ENCODE measurements around the gene FOXC1.

DNA sequence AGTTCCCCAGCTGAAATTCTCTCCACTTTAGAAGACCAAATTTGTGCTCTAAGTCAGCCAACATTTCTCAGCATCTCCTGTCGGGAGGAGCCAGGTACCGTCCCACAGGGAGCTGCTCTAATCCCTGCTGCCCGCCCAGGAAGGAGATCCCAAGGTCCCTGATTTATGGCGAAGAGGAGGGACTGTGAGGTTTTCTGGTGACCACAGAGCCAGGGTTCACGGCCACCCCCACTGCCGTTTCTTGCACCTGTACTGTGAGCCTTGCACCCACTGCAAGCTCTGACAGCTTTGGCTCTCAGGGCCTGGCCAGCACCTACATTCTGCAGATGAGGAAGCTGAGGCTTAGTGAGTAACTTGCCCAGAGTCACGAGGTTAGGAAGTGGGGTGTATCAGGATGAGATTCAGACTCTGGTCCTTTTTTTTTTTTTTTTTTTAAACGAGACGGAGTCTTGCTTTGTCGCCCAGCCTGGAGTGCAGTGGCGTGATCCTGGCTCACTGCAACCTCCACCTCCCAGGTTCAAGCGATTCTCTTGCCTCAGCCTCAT lies 34.9 kb downstream of the FOXC1 start:
- TF ChIP-seq, protein P1, sequence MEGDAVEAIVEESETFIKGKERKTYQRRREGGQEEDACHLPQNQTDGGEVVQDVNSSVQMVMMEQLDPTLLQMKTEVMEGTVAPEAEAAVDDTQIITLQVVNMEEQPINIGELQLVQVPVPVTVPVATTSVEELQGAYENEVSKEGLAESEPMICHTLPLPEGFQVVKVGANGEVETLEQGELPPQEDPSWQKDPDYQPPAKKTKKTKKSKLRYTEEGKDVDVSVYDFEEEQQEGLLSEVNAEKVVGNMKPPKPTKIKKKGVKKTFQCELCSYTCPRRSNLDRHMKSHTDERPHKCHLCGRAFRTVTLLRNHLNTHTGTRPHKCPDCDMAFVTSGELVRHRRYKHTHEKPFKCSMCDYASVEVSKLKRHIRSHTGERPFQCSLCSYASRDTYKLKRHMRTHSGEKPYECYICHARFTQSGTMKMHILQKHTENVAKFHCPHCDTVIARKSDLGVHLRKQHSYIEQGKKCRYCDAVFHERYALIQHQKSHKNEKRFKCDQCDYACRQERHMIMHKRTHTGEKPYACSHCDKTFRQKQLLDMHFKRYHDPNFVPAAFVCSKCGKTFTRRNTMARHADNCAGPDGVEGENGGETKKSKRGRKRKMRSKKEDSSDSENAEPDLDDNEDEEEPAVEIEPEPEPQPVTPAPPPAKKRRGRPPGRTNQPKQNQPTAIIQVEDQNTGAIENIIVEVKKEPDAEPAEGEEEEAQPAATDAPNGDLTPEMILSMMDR (IDR thresholded peaks at IDR 0.05): no peak
- TF ChIP-seq POLR2AphosphoS5 (IDR thresholded peaks at IDR 0.05; ENCODE audit: low read depth, low read length): no peak
- TF ChIP-seq, protein P2, sequence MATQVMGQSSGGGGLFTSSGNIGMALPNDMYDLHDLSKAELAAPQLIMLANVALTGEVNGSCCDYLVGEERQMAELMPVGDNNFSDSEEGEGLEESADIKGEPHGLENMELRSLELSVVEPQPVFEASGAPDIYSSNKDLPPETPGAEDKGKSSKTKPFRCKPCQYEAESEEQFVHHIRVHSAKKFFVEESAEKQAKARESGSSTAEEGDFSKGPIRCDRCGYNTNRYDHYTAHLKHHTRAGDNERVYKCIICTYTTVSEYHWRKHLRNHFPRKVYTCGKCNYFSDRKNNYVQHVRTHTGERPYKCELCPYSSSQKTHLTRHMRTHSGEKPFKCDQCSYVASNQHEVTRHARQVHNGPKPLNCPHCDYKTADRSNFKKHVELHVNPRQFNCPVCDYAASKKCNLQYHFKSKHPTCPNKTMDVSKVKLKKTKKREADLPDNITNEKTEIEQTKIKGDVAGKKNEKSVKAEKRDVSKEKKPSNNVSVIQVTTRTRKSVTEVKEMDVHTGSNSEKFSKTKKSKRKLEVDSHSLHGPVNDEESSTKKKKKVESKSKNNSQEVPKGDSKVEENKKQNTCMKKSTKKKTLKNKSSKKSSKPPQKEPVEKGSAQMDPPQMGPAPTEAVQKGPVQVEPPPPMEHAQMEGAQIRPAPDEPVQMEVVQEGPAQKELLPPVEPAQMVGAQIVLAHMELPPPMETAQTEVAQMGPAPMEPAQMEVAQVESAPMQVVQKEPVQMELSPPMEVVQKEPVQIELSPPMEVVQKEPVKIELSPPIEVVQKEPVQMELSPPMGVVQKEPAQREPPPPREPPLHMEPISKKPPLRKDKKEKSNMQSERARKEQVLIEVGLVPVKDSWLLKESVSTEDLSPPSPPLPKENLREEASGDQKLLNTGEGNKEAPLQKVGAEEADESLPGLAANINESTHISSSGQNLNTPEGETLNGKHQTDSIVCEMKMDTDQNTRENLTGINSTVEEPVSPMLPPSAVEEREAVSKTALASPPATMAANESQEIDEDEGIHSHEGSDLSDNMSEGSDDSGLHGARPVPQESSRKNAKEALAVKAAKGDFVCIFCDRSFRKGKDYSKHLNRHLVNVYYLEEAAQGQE (IDR thresholded peaks at IDR 0.05; ENCODE audit: insufficient read depth in 1 of 2, low read depth in 2 of 2, low read length in 1 of 2): no peak

Data from Panc1 (cell line).